ENCODE measurements around the gene DMPK. TPM values are rescaled to one million over a fixed set of nuclear protein-coding genes. Genes with fewer than 3 reads are reported as not detected.

DMPK gene
- total RNA-seq, 2 experiments from 2014 or later, result 14.9 to 34.7 TPM

- Histone ChIP-seq H2AFZ (ENCODE audit: low read length) (no peak overlapping the region), H3K79me2 (ENCODE audit: insufficient read depth, low read depth, low read length) (no peaks in the 10 kb centered on the region), H3K4me2 (ENCODE audit: low read length) (no peak overlapping the region), H3K9me2 (ENCODE audit: insufficient read depth, low read length) (no peaks in the 10 kb centered on the region), H3K27ac (ENCODE audit: low read depth, low read length, poor library complexity, severe bottlenecking) (no peak overlapping the region), H4K20me1 (ENCODE audit: insufficient read depth, low read length) (no peaks in the 10 kb centered on the region), H3K9me3 (ENCODE audit: low read length) (no peaks in the 10 kb centered on the region), H3K36me3 (ENCODE audit: insufficient read depth, low read length) (peaks cover 77% of the 10 kb centered on the region), H3K4me1 (ENCODE audit: insufficient read depth, low read length, poor library complexity, severe bottlenecking) (no peaks in the 10 kb centered on the region), H3K4me3 (ENCODE audit: low read depth, low read length, poor library complexity, severe bottlenecking) (no peak overlapping the region)
- intact Hi-C loops (cut with micrococcal nuclease; ENCODE audit: unreplicated experiment), result no loop called here
- TF ChIP-seq EZH2phosphoT487 (IDR thresholded peaks at IDR 0.05; ENCODE audit: borderline replicate concordance, low read depth, low read length), result no peak
- TF ChIP-seq, protein P1, sequence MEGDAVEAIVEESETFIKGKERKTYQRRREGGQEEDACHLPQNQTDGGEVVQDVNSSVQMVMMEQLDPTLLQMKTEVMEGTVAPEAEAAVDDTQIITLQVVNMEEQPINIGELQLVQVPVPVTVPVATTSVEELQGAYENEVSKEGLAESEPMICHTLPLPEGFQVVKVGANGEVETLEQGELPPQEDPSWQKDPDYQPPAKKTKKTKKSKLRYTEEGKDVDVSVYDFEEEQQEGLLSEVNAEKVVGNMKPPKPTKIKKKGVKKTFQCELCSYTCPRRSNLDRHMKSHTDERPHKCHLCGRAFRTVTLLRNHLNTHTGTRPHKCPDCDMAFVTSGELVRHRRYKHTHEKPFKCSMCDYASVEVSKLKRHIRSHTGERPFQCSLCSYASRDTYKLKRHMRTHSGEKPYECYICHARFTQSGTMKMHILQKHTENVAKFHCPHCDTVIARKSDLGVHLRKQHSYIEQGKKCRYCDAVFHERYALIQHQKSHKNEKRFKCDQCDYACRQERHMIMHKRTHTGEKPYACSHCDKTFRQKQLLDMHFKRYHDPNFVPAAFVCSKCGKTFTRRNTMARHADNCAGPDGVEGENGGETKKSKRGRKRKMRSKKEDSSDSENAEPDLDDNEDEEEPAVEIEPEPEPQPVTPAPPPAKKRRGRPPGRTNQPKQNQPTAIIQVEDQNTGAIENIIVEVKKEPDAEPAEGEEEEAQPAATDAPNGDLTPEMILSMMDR (conservative IDR thresholded peaks at IDR 0.05; ENCODE audit: low read length), result no peak
- ChIA-PET POLR2A (no interaction called here), CTCF (ENCODE audit: unreplicated experiment) (no interaction called here)
- BruUV-seq (replicated peaks), result no TSS peak
- no peak for DNase-seq (ENCODE audit: low spot score)
Measured at GRCh38 chr19:45822716-45823115, 40.4 kb upstream of the DMPK start.

GRCh38 chr19:45821570-45821969 is 39.3 kb upstream of the DMPK start:
- ChIA-PET CTCF (ENCODE audit: unreplicated experiment) (no interaction called here), POLR2A (no interaction called here)
- H3K9me2 ChIP-seq (ENCODE audit: insufficient read depth, low read length), result no peaks in the 10 kb centered on the region
- H3K36me3 ChIP-seq (ENCODE audit: insufficient read depth, low read length), result peaks cover 66% of the 10 kb centered on the region
- no peaks in the 10 kb centered on the region for H4K20me1 ChIP-seq (ENCODE audit: insufficient read depth, low read length)
- peaks cover 5% of the 10 kb centered on the region for H3K4me1 ChIP-seq (ENCODE audit: insufficient read depth, low read length, poor library complexity, severe bottlenecking)
- no peak for DNase-seq (ENCODE audit: low spot score)
- H3K4me3 ChIP-seq (ENCODE audit: low read depth, low read length, poor library complexity, severe bottlenecking), result no peak overlapping the region
- no peak overlapping the region for H2AFZ ChIP-seq (ENCODE audit: low read length)
- intact Hi-C loops (cut with micrococcal nuclease; ENCODE audit: unreplicated experiment), result no loop called here
- H3K27ac ChIP-seq (ENCODE audit: low read depth, low read length, poor library complexity, severe bottlenecking), result no peak overlapping the region
- TF ChIP-seq, protein P1 (conservative IDR thresholded peaks at IDR 0.05; ENCODE audit: low read length), result no peak
- no peak for TF ChIP-seq EZH2phosphoT487 (IDR thresholded peaks at IDR 0.05; ENCODE audit: borderline replicate concordance, low read depth, low read length)
- BruUV-seq (replicated peaks), result no TSS peak
- no peak overlapping the region for H3K4me2 ChIP-seq (ENCODE audit: low read length)
- no peaks in the 10 kb centered on the region for H3K79me2 ChIP-seq (ENCODE audit: insufficient read depth, low read depth, low read length)
- H3K9me3 ChIP-seq (ENCODE audit: low read length), result no peaks in the 10 kb centered on the region

- H3K4me1 ChIP-seq (ENCODE audit: insufficient read depth, low read length, poor library complexity, severe bottlenecking), result peaks cover 5% of the 10 kb centered on the region
- peaks cover 64% of the 10 kb centered on the region for H3K36me3 ChIP-seq (ENCODE audit: insufficient read depth, low read length)
- no peaks in the 10 kb centered on the region for H3K9me3 ChIP-seq (ENCODE audit: low read length)
- H3K79me2 ChIP-seq (ENCODE audit: insufficient read depth, low read depth, low read length), result no peaks in the 10 kb centered on the region
- DNase-seq (ENCODE audit: low spot score), result no peak
- TF ChIP-seq EZH2phosphoT487 (IDR thresholded peaks at IDR 0.05; ENCODE audit: borderline replicate concordance, low read depth, low read length), result no peak
- TF ChIP-seq, protein P1 (conservative IDR thresholded peaks at IDR 0.05; ENCODE audit: low read length), result no peak
- H3K4me3 ChIP-seq (ENCODE audit: low read depth, low read length, poor library complexity, severe bottlenecking), result no peak overlapping the region
- H4K20me1 ChIP-seq (ENCODE audit: insufficient read depth, low read length), result no peaks in the 10 kb centered on the region
- no peaks in the 10 kb centered on the region for H3K9me2 ChIP-seq (ENCODE audit: insufficient read depth, low read length)
- POLR2A ChIA-PET, result no interaction called here
- H3K4me2 ChIP-seq (ENCODE audit: low read length), result no peak overlapping the region
- no peak overlapping the region for H3K27ac ChIP-seq (ENCODE audit: low read depth, low read length, poor library complexity, severe bottlenecking)
- CTCF ChIA-PET (ENCODE audit: unreplicated experiment), result no interaction called here
- BruUV-seq (replicated peaks), result no TSS peak
- no peak overlapping the region for H2AFZ ChIP-seq (ENCODE audit: low read length)
- intact Hi-C loops (cut with micrococcal nuclease; ENCODE audit: unreplicated experiment), result no loop called here
Measured at GRCh38 chr19:45821103-45821521, 38.8 kb upstream of the DMPK start.
